Heart left ventricle (tissue), 13 donors: ENCODE data around the gene ATCAY.

ENCODE experiments used
- CTCF ChIP-seq, 12 donors: fragments of 200-600 bp; sonication (generic) in 4 of 12; IDR thresholded peaks; one replicate each; pipeline versions ENCODE4 v1.5.0 to v1.8.0; 2018 to 2022; ENCODE audit warnings: antibody characterized with exemption in 12 of 12, mild to moderate bottlenecking in 5 of 12
- POLR2A ChIP-seq, 2 donors: fragments of 450-650 bp; IDR thresholded peaks; one replicate each; pipeline ENCODE4 v1.6.1; 2017; ENCODE audit warnings: antibody characterized with exemption in 2 of 2, mild to moderate bottlenecking in 2 of 2, moderate library complexity in 2 of 2
- donor health status: ischemic (EF 13 %, LVEDD 7.1; RV severe dilation, severe dysfunction).
- donor health status: DM: no; HTN: yes; CAD: no.
- donor health status: DM: no; HTN: no; CAD: no.
- donor health status: ischemic (EF 25% LVEDD 6.9; RV normal size, moderate dysfunction).
- donor health status: ischemic (EF 25% LVEDD 5.7; RV mildly dilated, moderate dysfunction).
- donor health status: ischemic (EF 35%, LVEDD 5.7; RV mildly dilated, moderate dysfunction).
- donor health status: nonischemic (EF 11% LVEDD 7.7; RV severe dilation, severe dysfunction).
- donor health status: DM: yes; HTN: yes; CAD: no.
- donor health status: PGD.
- donor health status: ischemic (EF 29% LVEDD 5.4; RV normal size, mild dysfunction).
- donor health status: nonischemic (EF 23%, LVEDD 6.1; RV moderate dilation, normal function).

- TF ChIP-seq CTCF (IDR thresholded peaks at IDR 0.05) (no peak), POLR2A (IDR thresholded peaks at IDR 0.05) (no peak)
Measured at GRCh38 chr19:3880471-3881271, at the start of gene ATCAY.
